K562 (cell line): Measurements from ENCODE around the gene ZNF474. TPM values are rescaled to one million over a fixed set of nuclear protein-coding genes. Genes with fewer than 3 reads are reported as not detected.

ENCODE experiments used
- ATAC-seq: fragments of 200-7000 bp; cut with Tn5 transposase; 3 replicates; pipeline ENCODE4 v1.9.1; 2020; ENCODE audit warnings: moderate library complexity
- BruUV-seq: library from RNA; stranded (reverse); fragments of 400-500 nt; replicated peaks from 2 replicates; lab custom pipeline; 2021; lab: Mats Ljungman, UMichigan
- CTCF ChIA-PET: fragments of 300-600 bp; formaldehyde crosslinking; extraction: SDS; loops from one replicate; lab custom pipeline; 2021; ENCODE audit warnings: low intra/inter-chr PET ratio; lab: Yijun Ruan, JAX
- POLR2A ChIA-PET: fragments of 300-600, 350-650 bp; sonication (Branson Sonifier 250); formaldehyde crosslinking; extraction: SDS; loops from one replicate; lab custom pipeline; 2021; ENCODE audit warnings: antibody characterized with exemption, inconsistent platforms; lab: Yijun Ruan, JAX
- DNase-seq, 4 experiments: peaks; one replicate each; pipeline versions ENCODE4 v3.0.0 to v3.0.0-alpha.2; 2011 to 2018; ENCODE audit warnings: low spot score in 3 of 4, mixed read lengths in 3 of 4; ENCODE audit errors: extremely low read depth in 1 of 4
- FAIRE-seq: peaks from 2 replicates; lab custom pipeline; 2011; peaks lifted over from hg19 to GRCh38; lab: Jason Lieb, UNC
- H2AFZ ChIP-seq: 2 replicates; pipeline ENCODE4 v1.6.0; 2011; ENCODE audit warnings: low read depth, low read length, control low read depth, inconsistent platforms
- H3K27ac ChIP-seq: fragments of 200-600 bp; 3 replicates; pipeline ENCODE4 v1.8.0; 2011; ENCODE audit warnings: low read depth, mild to moderate bottlenecking, control low read depth, inconsistent platforms, low read length, moderate library complexity, mixed read lengths; ENCODE audit errors: extremely low read depth
- H3K27me3 ChIP-seq, 2 experiments: fragments of 300-600 bp in 1 of 2; 2 replicates in 1 of 2; 3 replicates in 1 of 2; pipeline versions ENCODE4 v1.6.0 to v1.8.0; 2011; ENCODE audit warnings: inconsistent platforms in 2 of 2, low read length in 2 of 2, mild to moderate bottlenecking in 1 of 2, mixed read lengths in 1 of 2, moderate library complexity in 1 of 2; ENCODE audit not compliant: control insufficient read depth in 2 of 2, insufficient read depth in 2 of 2
- H3K36me3 ChIP-seq: fragments of 300-600 bp; 3 replicates; pipeline ENCODE4 v1.8.0; 2011; ENCODE audit warnings: mild to moderate bottlenecking, low read length, inconsistent platforms; ENCODE audit not compliant: control insufficient read depth, insufficient read depth
- H3K4me1 ChIP-seq, 2 experiments: fragments of 200-600 bp in 1 of 2; replicated peaks in 1 of 2; 2 replicates in 1 of 2; 3 replicates in 1 of 2; pipeline versions ENCODE4 v1.5.1 to v1.8.0; 2011; ENCODE audit warnings: inconsistent platforms in 2 of 2, low read length in 2 of 2, mild to moderate bottlenecking in 1 of 2, mixed read lengths in 1 of 2, moderate library complexity in 1 of 2; ENCODE audit not compliant: control insufficient read depth in 2 of 2, insufficient read depth in 2 of 2
- H3K4me2 ChIP-seq: 2 replicates; pipeline ENCODE4 v1.6.1; 2011; ENCODE audit warnings: low read length, control low read depth, inconsistent platforms, mixed read lengths; ENCODE audit not compliant: insufficient read depth
- H3K4me3 ChIP-seq: fragments of 200-600 bp; sonication (generic), shearing (Covaris generic); 2 replicates; pipeline ENCODE4 v1.5.1; 2016; ENCODE audit warnings: control low read depth, inconsistent platforms
- H3K79me2 ChIP-seq: fragments of 200-600 bp; 3 replicates; pipeline ENCODE4 v1.8.0; 2011; ENCODE audit warnings: low read length, inconsistent platforms; ENCODE audit not compliant: control insufficient read depth, insufficient read depth
- H3K9ac ChIP-seq, 2 experiments: 2 replicates each; pipeline versions ENCODE4 v1.6.0 to v1.6.1; 2011; ENCODE audit warnings: low read depth in 2 of 2, low read length in 2 of 2, control low read depth in 1 of 2, inconsistent platforms in 1 of 2, mild to moderate bottlenecking in 1 of 2, mixed read lengths in 1 of 2; ENCODE audit not compliant: insufficient read depth in 1 of 2
- H3K9me1 ChIP-seq: one replicate; pipeline ENCODE4 v1.6.0; 2011; ENCODE audit warnings: inconsistent platforms, mild to moderate bottlenecking, low read length, moderate library complexity; ENCODE audit not compliant: control insufficient read depth, insufficient read depth
- H3K9me3 ChIP-seq: replicated peaks from 2 replicates; pipeline ENCODE4 v1.5.1; 2011; ENCODE audit warnings: low read depth, low read length, inconsistent platforms; ENCODE audit not compliant: control insufficient read depth, insufficient read depth
- H4K20me1 ChIP-seq: replicated peaks from 2 replicates; pipeline ENCODE4 v1.6.1; 2011; ENCODE audit warnings: low read length, inconsistent platforms, mixed read lengths; ENCODE audit not compliant: control insufficient read depth, insufficient read depth
- HNRNPLL ChIP-seq: fragments of 200-400 bp; formaldehyde crosslinking; IDR thresholded peaks from 2 replicates; pipeline ENCODE4 v1.6.1; 2017; ENCODE audit warnings: low read length, low read depth, mild to moderate bottlenecking; ENCODE audit not compliant: poor library complexity, severe bottlenecking
- HNRNPUL1 ChIP-seq: fragments of 200-400 bp; formaldehyde crosslinking; IDR thresholded peaks from 2 replicates; pipeline ENCODE4 v1.6.1; 2017; ENCODE audit warnings: low read length
- NCOA2 ChIP-seq, 2 experiments: fragments of 450-650 bp; IDR thresholded peaks; 2 replicates each; pipeline ENCODE4 v1.6.1; 2018; ENCODE audit warnings: mild to moderate bottlenecking in 2 of 2, moderate library complexity in 1 of 2; ENCODE audit not compliant: partially characterized antibody in 2 of 2
- PML ChIP-seq: IDR thresholded peaks from 2 replicates; pipeline ENCODE4 v1.6.1; 2012; ENCODE audit warnings: low read length, inconsistent platforms
- STAG1 ChIP-seq: sonication (generic); formaldehyde crosslinking; IDR thresholded peaks from 2 replicates; pipeline ENCODE4 v1.5.0; 2020; ENCODE audit warnings: missing genetic modification reagents, borderline replicate concordance
- TCFL5 ChIP-seq: fragments of 250-450 bp; sonication (Bioruptor Pico); conservative IDR thresholded peaks from 2 replicates; pipeline ENCODE4 v1.6.1; 2021; ENCODE audit warnings: mild to moderate bottlenecking, moderate library complexity, matching md5 sums
- ZNF121 ChIP-seq: sonication (generic); formaldehyde crosslinking; conservative IDR thresholded peaks from 2 replicates; pipeline ENCODE4 v1.8.0; 2022; ENCODE audit warnings: missing genetic modification reagents
- WGBS: fragments of 100-300 bp; shearing (Covaris generic); methylation state at CpG from one replicate; pipeline ENCODE4 v1.1.6; 2016; ENCODE audit warnings: low coverage, mixed read lengths; ENCODE audit not compliant: insufficient coverage; ENCODE audit errors: missing lambda C conversion rate; 5-methylcytosine and 5-hydroxymethylcytosine counted together
- in situ Hi-C: fragments of 300-500 bp; cut with MboI; formaldehyde crosslinking; loops from 4 replicates; pipeline ENCODE4 v1.15.0; 2018; ENCODE audit warnings: inconsistent platforms, mixed read lengths
- intact Hi-C: fragments of 100-400 bp; cut with micrococcal nuclease; formaldehyde crosslinking; loops from 2 replicates; pipeline ENCODE4 v1.14.2; 2022
- polyA plus RNA-seq, 8 experiments: library from polyadenylated mRNA; depleted of rRNA in 4 of 8; stranded (reverse) in 5 of 8; unstranded in 3 of 8; fragments of >200 nt; fragmentation: Nextera tagmentation in 2 of 8; fragmentation: Illumina TruSeq in 1 of 8; extraction: Ambion mirVana in 2 of 8; extraction: Trizol in 1 of 8; gene quantifications; 2 replicates each; pipeline versions ENCODE4 v1.2.1 to v1.2.3, GENCODE V29; 2011 to 2014; ENCODE audit warnings: inconsistent platforms in 1 of 8, missing spikeins in 1 of 8
- total RNA-seq, 7 experiments: library from RNA; depleted of rRNA in 6 of 7; stranded (reverse); fragments of >200 nt in 6 of 7; fragmentation: Illumina TruSeq in 2 of 7; extraction: Trizol in 2 of 7; gene quantifications; 2 replicates each; pipeline versions ENCODE4 v1.2.1 to v1.2.3, GENCODE V29; 2011 to 2021; ENCODE audit warnings: low replicate concordance in 1 of 7
- TF ChIP-seq, protein P1 (sequence below): fragments of 450-650 bp; IDR thresholded peaks from 2 replicates; pipeline ENCODE4 v1.6.1; 2016; ENCODE audit warnings: antibody characterized with exemption
- TF ChIP-seq, protein P2 (sequence below): fragments of 450-650 bp; IDR thresholded peaks from 2 replicates; pipeline ENCODE4 v1.6.1; 2014; ENCODE audit warnings: low read depth, mild to moderate bottlenecking, moderate library complexity, borderline replicate concordance
- TF ChIP-seq, protein P3 (sequence below): sonication (generic); formaldehyde crosslinking; IDR thresholded peaks from 2 replicates; pipeline ENCODE4 v1.9.0; 2022; ENCODE audit warnings: mild to moderate bottlenecking, missing genetic modification reagents
- TF ChIP-seq, protein P4 (sequence below): sonication (generic); formaldehyde crosslinking; IDR thresholded peaks from 2 replicates; pipeline ENCODE4 v1.8.1; 2023; ENCODE audit warnings: mild to moderate bottlenecking, missing genetic modification reagents
- TF ChIP-seq, protein P5 (sequence below), 2 experiments: fragments of 450-650 bp in 1 of 2; sonication (generic) in 1 of 2; formaldehyde crosslinking; conservative IDR thresholded peaks; 2 replicates each; pipeline versions ENCODE4 v1.4.0 to v1.8.1; 2020 to 2022; ENCODE audit warnings: mild to moderate bottlenecking in 1 of 2, missing genetic modification reagents in 1 of 2

Gene ZNF474
- total and polyA plus RNA-seq, 9 of the 15 experiments (the other 6 are each of a cell fraction or from before 2014, with no cell fraction given) = 0.16 to 0.62 (median 0.39) TPM

DNA sequence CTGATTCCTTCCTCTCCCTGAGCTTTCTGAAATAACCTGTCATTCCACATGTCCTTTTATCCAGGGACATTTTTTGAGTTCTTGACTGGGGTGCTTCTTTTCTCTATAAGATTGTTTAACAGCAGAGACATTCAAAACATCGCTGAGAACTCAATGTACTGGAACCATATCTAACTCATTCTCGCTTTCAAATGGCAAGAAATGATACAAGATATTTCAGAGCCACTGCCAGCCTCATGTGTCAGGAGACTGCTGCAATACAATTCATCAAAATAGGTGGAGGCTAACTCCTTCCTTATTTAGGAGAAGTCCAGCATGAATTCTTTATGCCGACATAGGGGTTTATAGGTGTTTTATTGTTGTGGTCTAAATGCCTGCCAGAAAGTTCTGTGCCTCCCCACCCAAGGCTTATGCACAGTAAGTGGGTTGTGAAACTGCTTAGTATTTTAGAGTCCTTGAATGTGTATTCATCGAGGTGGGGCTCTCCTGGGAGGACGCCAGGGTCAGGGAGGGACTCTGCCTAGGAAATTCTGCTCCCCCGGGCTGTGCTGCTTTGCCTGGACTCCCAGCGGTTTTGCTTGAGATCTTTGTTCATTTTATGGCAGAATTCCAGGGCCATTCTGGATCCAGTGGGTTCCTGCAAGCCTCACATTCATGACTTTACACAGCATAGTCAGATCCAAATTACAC is 53.9 kb downstream of the ZNF474 start:
- intact Hi-C loops (no loop called here), in situ Hi-C loops (no loop called here)
- peak; percentile 62 for ATAC-seq
- H3K4me1 ChIP-seq = no peaks in the 10 kb centered on the region; a peak in 1 of 5 replicates
- H3K27ac ChIP-seq = no peak overlapping the region
- no peak overlapping the region for H3K4me2 ChIP-seq
- no peak overlapping the region for H3K4me3 ChIP-seq
- H3K27me3 ChIP-seq = no peaks in the 10 kb centered on the region
- H4K20me1 ChIP-seq = no peaks in the 10 kb centered on the region
- no peaks in the 10 kb centered on the region for H3K9me1 ChIP-seq
- POLR2A ChIA-PET = no interaction called here
- no peaks in the 10 kb centered on the region for H3K79me2 ChIP-seq
- no peak for FAIRE-seq
- H3K9me3 ChIP-seq = no peaks in the 10 kb centered on the region
- BruUV-seq = no TSS peak
- CTCF ChIA-PET = no interaction called here
- no peak for DNase-seq
- no peaks in the 10 kb centered on the region for H3K36me3 ChIP-seq
- WGBS = 6% methylated on average over 7 of the region's 7 CpGs
- peak overlapping the region; percentile 80 for H2AFZ ChIP-seq
- no peak overlapping the region for H3K9ac ChIP-seq
- TF ChIP-seq, protein P1, sequence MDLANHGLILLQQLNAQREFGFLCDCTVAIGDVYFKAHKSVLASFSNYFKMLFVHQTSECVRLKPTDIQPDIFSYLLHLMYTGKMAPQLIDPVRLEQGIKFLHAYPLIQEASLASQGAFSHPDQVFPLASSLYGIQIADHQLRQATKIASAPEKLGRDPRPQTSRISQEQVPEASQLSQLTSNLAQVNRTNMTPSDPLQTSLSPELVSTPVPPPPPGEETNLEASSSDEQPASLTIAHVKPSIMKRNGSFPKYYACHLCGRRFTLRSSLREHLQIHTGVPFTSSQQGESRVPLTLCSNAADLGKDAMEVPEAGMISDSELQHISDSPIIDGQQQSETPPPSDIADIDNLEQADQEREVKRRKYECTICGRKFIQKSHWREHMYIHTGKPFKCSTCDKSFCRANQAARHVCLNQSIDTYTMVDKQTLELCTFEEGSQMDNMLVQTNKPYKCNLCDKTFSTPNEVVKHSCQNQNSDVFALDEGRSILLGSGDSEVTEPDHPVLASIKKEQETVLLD = no peak
- TF ChIP-seq, protein P2, sequence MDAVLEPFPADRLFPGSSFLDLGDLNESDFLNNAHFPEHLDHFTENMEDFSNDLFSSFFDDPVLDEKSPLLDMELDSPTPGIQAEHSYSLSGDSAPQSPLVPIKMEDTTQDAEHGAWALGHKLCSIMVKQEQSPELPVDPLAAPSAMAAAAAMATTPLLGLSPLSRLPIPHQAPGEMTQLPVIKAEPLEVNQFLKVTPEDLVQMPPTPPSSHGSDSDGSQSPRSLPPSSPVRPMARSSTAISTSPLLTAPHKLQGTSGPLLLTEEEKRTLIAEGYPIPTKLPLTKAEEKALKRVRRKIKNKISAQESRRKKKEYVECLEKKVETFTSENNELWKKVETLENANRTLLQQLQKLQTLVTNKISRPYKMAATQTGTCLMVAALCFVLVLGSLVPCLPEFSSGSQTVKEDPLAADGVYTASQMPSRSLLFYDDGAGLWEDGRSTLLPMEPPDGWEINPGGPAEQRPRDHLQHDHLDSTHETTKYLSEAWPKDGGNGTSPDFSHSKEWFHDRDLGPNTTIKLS = no peak
- no peak for TF ChIP-seq HNRNPUL1
- TF ChIP-seq STAG1 (CRISPR knock-in tag) = no peak
- TF ChIP-seq NCOA2 (IDR thresholded peaks at IDR 0.05; ENCODE audit: partially characterized antibody in 2 of 2) = no peak
- TF ChIP-seq, protein P3, sequence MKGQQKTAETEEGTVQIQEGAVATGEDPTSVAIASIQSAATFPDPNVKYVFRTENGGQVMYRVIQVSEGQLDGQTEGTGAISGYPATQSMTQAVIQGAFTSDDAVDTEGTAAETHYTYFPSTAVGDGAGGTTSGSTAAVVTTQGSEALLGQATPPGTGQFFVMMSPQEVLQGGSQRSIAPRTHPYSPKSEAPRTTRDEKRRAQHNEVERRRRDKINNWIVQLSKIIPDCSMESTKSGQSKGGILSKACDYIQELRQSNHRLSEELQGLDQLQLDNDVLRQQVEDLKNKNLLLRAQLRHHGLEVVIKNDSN (CRISPR knock-in tag) = no peak
- TF ChIP-seq TCFL5 = no peak
- no peak for TF ChIP-seq HNRNPLL
- TF ChIP-seq PML = no peak
- no peak for TF ChIP-seq ZNF121 (CRISPR knock-in tag)
- TF ChIP-seq, protein P4, sequence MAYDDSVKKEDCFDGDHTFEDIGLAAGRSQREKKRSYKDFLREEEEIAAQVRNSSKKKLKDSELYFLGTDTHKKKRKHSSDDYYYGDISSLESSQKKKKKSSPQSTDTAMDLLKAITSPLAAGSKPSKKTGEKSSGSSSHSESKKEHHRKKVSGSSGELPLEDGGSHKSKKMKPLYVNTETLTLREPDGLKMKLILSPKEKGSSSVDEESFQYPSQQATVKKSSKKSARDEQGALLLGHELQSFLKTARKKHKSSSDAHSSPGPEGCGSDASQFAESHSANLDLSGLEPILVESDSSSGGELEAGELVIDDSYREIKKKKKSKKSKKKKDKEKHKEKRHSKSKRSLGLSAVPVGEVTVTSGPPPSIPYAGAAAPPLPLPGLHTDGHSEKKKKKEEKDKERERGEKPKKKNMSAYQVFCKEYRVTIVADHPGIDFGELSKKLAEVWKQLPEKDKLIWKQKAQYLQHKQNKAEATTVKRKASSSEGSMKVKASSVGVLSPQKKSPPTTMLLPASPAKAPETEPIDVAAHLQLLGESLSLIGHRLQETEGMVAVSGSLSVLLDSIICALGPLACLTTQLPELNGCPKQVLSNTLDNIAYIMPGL = no peak
- TF ChIP-seq, protein P5, sequence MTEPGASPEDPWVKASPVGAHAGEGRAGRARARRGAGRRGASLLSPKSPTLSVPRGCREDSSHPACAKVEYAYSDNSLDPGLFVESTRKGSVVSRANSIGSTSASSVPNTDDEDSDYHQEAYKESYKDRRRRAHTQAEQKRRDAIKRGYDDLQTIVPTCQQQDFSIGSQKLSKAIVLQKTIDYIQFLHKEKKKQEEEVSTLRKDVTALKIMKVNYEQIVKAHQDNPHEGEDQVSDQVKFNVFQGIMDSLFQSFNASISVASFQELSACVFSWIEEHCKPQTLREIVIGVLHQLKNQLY (CRISPR knock-in tag; conservative IDR thresholded peaks at IDR 0.05) = no peak
